Caco-2 (cell line): Measurements from ENCODE around the gene TLR4. TPM values are rescaled to one million over a fixed set of nuclear protein-coding genes. Genes with fewer than 3 reads are reported as not detected.

Experiments used
- BruUV-seq: library from RNA; stranded (reverse); fragments of 400-500 nt; replicated peaks from 2 replicates; lab custom pipeline; 2021; lab: Mats Ljungman, UMichigan
- CTCF ChIA-PET: fragments of 300-600 bp; sonication (Branson Sonifier 250); formaldehyde crosslinking; loops from one replicate; lab custom pipeline; 2022; ENCODE audit warnings: antibody characterized with exemption; lab: Charles Lee
- POLR2A ChIA-PET: fragments of 300-600 bp; sonication (Branson Sonifier 250); formaldehyde crosslinking; loops from one replicate; lab custom pipeline; 2022; ENCODE audit warnings: antibody characterized with exemption; lab: Charles Lee
- DNase-seq, 2 experiments: peaks; one replicate each; pipeline versions ENCODE4 v3.0.0 to v3.0.0-alpha.2; 2020 to 2022
- H3K27me3 ChIP-seq: replicated peaks from 2 replicates; pipeline ENCODE4 v1.6.0; 2011; ENCODE audit warnings: low read length; ENCODE audit not compliant: control insufficient read depth, insufficient read depth
- H3K36me3 ChIP-seq: 2 replicates; pipeline ENCODE4 v1.5.1; 2011; ENCODE audit warnings: low read length; ENCODE audit not compliant: control insufficient read depth, insufficient read depth
- H3K4me1 ChIP-seq: fragments of 250-450 bp; sonication (Bioruptor Pico); 2 replicates; pipeline ENCODE4 v1.5.1; 2020; ENCODE audit warnings: mild to moderate bottlenecking
- H3K4me3 ChIP-seq: 2 replicates; pipeline ENCODE4 v1.5.1; 2011; ENCODE audit warnings: low read depth, mild to moderate bottlenecking, control low read depth, low read length
- H3K9me3 ChIP-seq: fragments of 250-450 bp; sonication (Bioruptor Pico); 2 replicates; pipeline ENCODE4 v1.5.1; 2020; ENCODE audit warnings: mild to moderate bottlenecking, moderate library complexity
- H3K27ac Mint-ChIP-seq: one replicate; pipeline ENCODE4 v1.8.0; 2022; ENCODE audit warnings: mixed read lengths; ENCODE audit not compliant: unreplicated experiment
- H3K27me3 Mint-ChIP-seq: one replicate; pipeline ENCODE4 v1.8.0; 2022; ENCODE audit warnings: mixed read lengths; ENCODE audit not compliant: insufficient read depth, unreplicated experiment
- H3K36me3 Mint-ChIP-seq: one replicate; pipeline ENCODE4 v1.8.0; 2022; ENCODE audit warnings: mild to moderate bottlenecking, mixed read lengths; ENCODE audit not compliant: insufficient read depth, unreplicated experiment
- H3K4me1 Mint-ChIP-seq: one replicate; pipeline ENCODE4 v1.8.0; 2022; ENCODE audit warnings: low read depth, mixed read lengths; ENCODE audit not compliant: unreplicated experiment
- H3K4me3 Mint-ChIP-seq: one replicate; pipeline ENCODE4 v1.8.0; 2022; ENCODE audit warnings: mild to moderate bottlenecking, moderate library complexity, mixed read lengths; ENCODE audit not compliant: unreplicated experiment
- H3K9me3 Mint-ChIP-seq: one replicate; pipeline ENCODE4 v1.8.0; 2022; ENCODE audit warnings: mixed read lengths; ENCODE audit not compliant: unreplicated experiment
- CTCF ChIP-seq, 2 experiments: fragments of 200-600 bp in 1 of 2; IDR thresholded peaks; 1 replicate in 1 of 2; 2 replicates in 1 of 2; pipeline versions ENCODE4 v1.5.1 to v1.8.0; 2011 to 2022; ENCODE audit warnings: antibody characterized with exemption in 1 of 2, control low read depth in 1 of 2, inconsistent platforms in 1 of 2, low read depth in 1 of 2, low read length in 1 of 2, mild to moderate bottlenecking in 1 of 2, moderate library complexity in 1 of 2; ENCODE audit not compliant: insufficient read depth in 1 of 2, severe bottlenecking in 1 of 2, unreplicated experiment in 1 of 2
- intact Hi-C: fragments of 100-400 bp; cut with micrococcal nuclease; formaldehyde crosslinking; loops from one replicate; pipeline ENCODE4 v1.10.0; 2022; ENCODE audit not compliant: unreplicated experiment
- total RNA-seq: library from RNA; stranded (reverse); gene quantifications from 2 replicates; pipeline ENCODE4 v1.2.3, GENCODE V29; 2022

TLR4 gene
- total RNA-seq, 1 experiment from 2014 or later: not detected

- no peak for DNase-seq
- H3K4me3 ChIP-seq: no peak overlapping the region
- H3K9me3 Mint-ChIP-seq: peaks cover 14% of the 10 kb centered on the region
- no peaks in the 10 kb centered on the region for H3K27me3 ChIP-seq
- no TSS peak for BruUV-seq
- CTCF ChIA-PET: no interaction called here
- POLR2A ChIA-PET: no interaction called here
- intact Hi-C loops: no loop called here
- H3K9me3 ChIP-seq: no peaks in the 10 kb centered on the region
- H3K27me3 Mint-ChIP-seq: peaks cover 6% of the 10 kb centered on the region
- H3K27ac Mint-ChIP-seq: no peak overlapping the region
- no peaks in the 10 kb centered on the region for H3K36me3 ChIP-seq
- no peaks in the 10 kb centered on the region for H3K4me1 Mint-ChIP-seq
- no peak overlapping the region for H3K4me3 Mint-ChIP-seq
- no peaks in the 10 kb centered on the region for H3K36me3 Mint-ChIP-seq
- H3K4me1 ChIP-seq: no peaks in the 10 kb centered on the region
- TF ChIP-seq CTCF (IDR thresholded peaks at IDR 0.05; ENCODE audit: insufficient read depth in 1 of 2, low read depth in 1 of 2, low read length in 1 of 2, severe bottlenecking in 1 of 2, unreplicated experiment in 1 of 2): no peak
Observed at GRCh38 chr9:117672369-117672768, 31.8 kb upstream of the TLR4 start.

GRCh38 chr9:117677572-117677971, 26.6 kb upstream of the TLR4 start:
- Mint-ChIP-seq H3K4me1 (no peaks in the 10 kb centered on the region), H3K4me3 (no peak overlapping the region), H3K27me3 (peaks cover 6% of the 10 kb centered on the region), H3K27ac (no peak overlapping the region), H3K36me3 (no peaks in the 10 kb centered on the region), H3K9me3 (peaks cover 14% of the 10 kb centered on the region)
- H3K9me3 ChIP-seq: no peaks in the 10 kb centered on the region
- H3K4me3 ChIP-seq: no peak overlapping the region
- H3K36me3 ChIP-seq: no peaks in the 10 kb centered on the region
- no peaks in the 10 kb centered on the region for H3K4me1 ChIP-seq
- H3K27me3 ChIP-seq: no peaks in the 10 kb centered on the region
- intact Hi-C loops: no loop called here
- ChIA-PET POLR2A (no interaction called here), CTCF (no interaction called here)
- no peak for DNase-seq
- TF ChIP-seq CTCF (IDR thresholded peaks at IDR 0.05; ENCODE audit: insufficient read depth in 1 of 2, low read depth in 1 of 2, low read length in 1 of 2, severe bottlenecking in 1 of 2, unreplicated experiment in 1 of 2): no peak
- no TSS peak for BruUV-seq

- H3K27me3 ChIP-seq: no peaks in the 10 kb centered on the region
- H3K9me3 ChIP-seq: no peaks in the 10 kb centered on the region
- POLR2A ChIA-PET: no interaction called here
- Mint-ChIP-seq H3K4me1 (no peaks in the 10 kb centered on the region), H3K4me3 (no peak overlapping the region), H3K27ac (no peak overlapping the region), H3K9me3 (peaks cover 3% of the 10 kb centered on the region), H3K27me3 (no peaks in the 10 kb centered on the region), H3K36me3 (no peaks in the 10 kb centered on the region)
- H3K36me3 ChIP-seq: no peaks in the 10 kb centered on the region
- intact Hi-C loops: no loop called here
- no peak for DNase-seq
- no peaks in the 10 kb centered on the region for H3K4me1 ChIP-seq
- no peak for TF ChIP-seq CTCF (IDR thresholded peaks at IDR 0.05; ENCODE audit: insufficient read depth in 1 of 2, low read depth in 1 of 2, low read length in 1 of 2, severe bottlenecking in 1 of 2, unreplicated experiment in 1 of 2)
- BruUV-seq: no TSS peak
- H3K4me3 ChIP-seq: no peak overlapping the region
- CTCF ChIA-PET: no interaction called here
Observed at GRCh38 chr9:117678871-117679270, 25.3 kb upstream of the TLR4 start.
